HG02973 (cell line): ENCODE data around the gene ING3.
"Not testable (repeated sequence)": the region's sequence is repeated elsewhere in the genome, so short reads cannot be mapped to it uniquely, and the experiment has no call there.

Experiments used
- ATAC-seq: cut with Tn5 transposase; IDR thresholded peaks from one replicate; pipeline ENCODE4 v1.9.1; 2021; ENCODE audit warnings: moderate library complexity; ENCODE audit not compliant: unreplicated experiment

Gene ING3

GRCh38 chr7:120949998-120950538, 509 bp upstream of the ING3 start:
- no peak for ATAC-seq

GRCh38 chr7:120951309-120951699, 727 bp downstream of the ING3 start:
- no peak for ATAC-seq

- ATAC-seq = no peak
These were observed 1.2 kb downstream of the ING3 start for GRCh38 chr7:120951826-120952225.

GRCh38 chr7:120955577-120956149, 5.1 kb downstream of the ING3 start:
- ATAC-seq = peak; percentile 33

GRCh38 chr7:120959929-120960484, 9.4 kb downstream of the ING3 start:
- no peak for ATAC-seq

- no peak for ATAC-seq
These were observed 10.1 kb downstream of the ING3 start for GRCh38 chr7:120960714-120961113.

GRCh38 chr7:120961638-120962173, 11.1 kb downstream of the ING3 start:
- ATAC-seq = no peak

- no peak for ATAC-seq
These were observed 13.5 kb downstream of the ING3 start for GRCh38 chr7:120964088-120964487.

- no peak for ATAC-seq
These were observed 16.4 kb downstream of the ING3 start for GRCh38 chr7:120966961-120967360.

- no peak for ATAC-seq
These were observed 23.3 kb downstream of the ING3 start for GRCh38 chr7:120973849-120974248.

- ATAC-seq = no peak
These were observed 29.4 kb downstream of the ING3 start for GRCh38 chr7:120979765-120980499.

- no peak for ATAC-seq
These were observed 30.5 kb downstream of the ING3 start for GRCh38 chr7:120981117-120981516.

- ATAC-seq = no peak
These were observed 31.5 kb downstream of the ING3 start for GRCh38 chr7:120981888-120982615.

GRCh38 chr7:120983592-120983991, 33.0 kb downstream of the ING3 start:
- not testable (repeated sequence) for ATAC-seq

- no peak for ATAC-seq
These were observed 33.8 kb downstream of the ING3 start for GRCh38 chr7:120984406-120984805.

GRCh38 chr7:120985130-120985758, 34.7 kb downstream of the ING3 start:
- ATAC-seq = no peak

- no peak for ATAC-seq
These were observed 35.3 kb downstream of the ING3 start for GRCh38 chr7:120985839-120986238.

- ATAC-seq = no peak
These were observed 36.1 kb downstream of the ING3 start for GRCh38 chr7:120986650-120987049.

- no peak for ATAC-seq
These were observed 36.7 kb downstream of the ING3 start for GRCh38 chr7:120987280-120987679.

GRCh38 chr7:120987683-120988590, 37.4 kb downstream of the ING3 start:
- ATAC-seq = peak; percentile 93
